Measurements from ENCODE around the gene AOAH. TPM values are rescaled to one million over a fixed set of nuclear protein-coding genes. Genes with fewer than 3 reads are reported as not detected.
"Not testable (repeated sequence)": the region's sequence is repeated elsewhere in the genome, so short reads cannot be mapped to it uniquely, and the experiment has no call there.

The AOAH gene
- total RNA-seq, 2 donors from 2014 or later = 0.70 to 1.6 TPM

GRCh38 chr7:36708767-36709166, 15.5 kb downstream of the AOAH start:
- Mint-ChIP-seq H3K27me3 (ENCODE audit: insufficient read depth) (no peaks in the 10 kb centered on the region), H3K36me3 (ENCODE audit: low read depth) (no peaks in the 10 kb centered on the region), H3K9me3 (peaks cover 2% of the 10 kb centered on the region), H3K4me3 (no peak overlapping the region), H3K27ac (no peak overlapping the region), H3K4me1 (no peaks in the 10 kb centered on the region)
- no peak for TF ChIP-seq CTCF (conservative IDR thresholded peaks at IDR 0.05)
- no peak overlapping the region for H3K4me3 ChIP-seq (ENCODE audit: low read length)
- H3K27me3 ChIP-seq (ENCODE audit: control insufficient read depth, insufficient read depth, low read length, poor library complexity, severe bottlenecking) = no peaks in the 10 kb centered on the region
- H3K27ac ChIP-seq (ENCODE audit: low read depth, low read length) = no peak overlapping the region
- DNase-seq = no peak
- no peaks in the 10 kb centered on the region for H3K36me3 ChIP-seq (ENCODE audit: control insufficient read depth, insufficient read depth, low read length)
- WGBS, 2 experiments (ENCODE audit: insufficient coverage in 1 of 2, insufficient read length in 1 of 2) = 92 to 93% methylated on average over 3 to 5 of the region's 5 CpGs
- no peaks in the 10 kb centered on the region for H3K9me3 ChIP-seq (ENCODE audit: control insufficient read depth, low read length)
- H3K4me1 ChIP-seq (ENCODE audit: control insufficient read depth, insufficient read depth, low read length) = no peaks in the 10 kb centered on the region
- no peak overlapping the region for H3K9ac ChIP-seq (ENCODE audit: extremely low read depth, low read length, poor library complexity, severe bottlenecking)

- no peak overlapping the region for H3K27ac ChIP-seq (ENCODE audit: low read depth, low read length)
- WGBS, 2 experiments (ENCODE audit: insufficient coverage in 1 of 2, insufficient read length in 1 of 2) = 72 to 93% methylated on average over 2 to 3 of the region's 4 CpGs
- TF ChIP-seq CTCF (conservative IDR thresholded peaks at IDR 0.05) = no peak
- no peak overlapping the region for H3K9ac ChIP-seq (ENCODE audit: extremely low read depth, low read length, poor library complexity, severe bottlenecking)
- no peak overlapping the region for H3K27ac Mint-ChIP-seq
- no peaks in the 10 kb centered on the region for H3K27me3 ChIP-seq (ENCODE audit: control insufficient read depth, insufficient read depth, low read length, poor library complexity, severe bottlenecking)
- H3K4me3 Mint-ChIP-seq = no peak overlapping the region
- no peak for DNase-seq
- H3K36me3 Mint-ChIP-seq (ENCODE audit: low read depth) = no peaks in the 10 kb centered on the region
- no peaks in the 10 kb centered on the region for H3K4me1 ChIP-seq (ENCODE audit: control insufficient read depth, insufficient read depth, low read length)
- peaks cover 2% of the 10 kb centered on the region for H3K9me3 Mint-ChIP-seq
- no peaks in the 10 kb centered on the region for H3K36me3 ChIP-seq (ENCODE audit: control insufficient read depth, insufficient read depth, low read length)
- no peaks in the 10 kb centered on the region for H3K27me3 Mint-ChIP-seq (ENCODE audit: insufficient read depth)
- H3K9me3 ChIP-seq (ENCODE audit: control insufficient read depth, low read length) = no peaks in the 10 kb centered on the region
- no peak overlapping the region for H3K4me3 ChIP-seq (ENCODE audit: low read length)
- H3K4me1 Mint-ChIP-seq = no peaks in the 10 kb centered on the region
These were observed 16.4 kb downstream of the AOAH start for GRCh38 chr7:36707898-36708297.

GRCh38 chr7:36707465-36707864, 16.8 kb downstream of the AOAH start:
- Mint-ChIP-seq H3K36me3 (ENCODE audit: low read depth) (no peaks in the 10 kb centered on the region), H3K27ac (no peak overlapping the region), H3K9me3 (peaks cover 2% of the 10 kb centered on the region), H3K4me3 (no peak overlapping the region), H3K27me3 (ENCODE audit: insufficient read depth) (no peaks in the 10 kb centered on the region), H3K4me1 (no peaks in the 10 kb centered on the region)
- Histone ChIP-seq H3K27ac (ENCODE audit: low read depth, low read length) (no peak overlapping the region), H3K4me1 (ENCODE audit: control insufficient read depth, insufficient read depth, low read length) (no peaks in the 10 kb centered on the region), H3K9ac (ENCODE audit: extremely low read depth, low read length, poor library complexity, severe bottlenecking) (no peak overlapping the region), H3K9me3 (ENCODE audit: control insufficient read depth, low read length) (no peaks in the 10 kb centered on the region), H3K4me3 (ENCODE audit: low read length) (no peak overlapping the region), H3K36me3 (ENCODE audit: control insufficient read depth, insufficient read depth, low read length) (no peaks in the 10 kb centered on the region), H3K27me3 (ENCODE audit: control insufficient read depth, insufficient read depth, low read length, poor library complexity, severe bottlenecking) (no peaks in the 10 kb centered on the region)
- no peak for TF ChIP-seq CTCF (conservative IDR thresholded peaks at IDR 0.05)
- no peak for DNase-seq
- 89 to 96% methylated on average over 3 of the region's 3 CpGs for WGBS, 2 experiments (ENCODE audit: insufficient coverage in 1 of 2, insufficient read length in 1 of 2)

- H3K9me3 Mint-ChIP-seq = not testable (repeated sequence)
These were observed 20.4 kb downstream of the AOAH start for GRCh38 chr7:36703860-36704259.

More at GRCh38 chr7:36703860-36704259, 20.4 kb downstream of the AOAH start:
- not testable (repeated sequence) for H3K4me3 Mint-ChIP-seq; H3K4me1 ChIP-seq (ENCODE audit: control insufficient read depth, insufficient read depth, low read length); DNase-seq; H3K9me3 ChIP-seq (ENCODE audit: control insufficient read depth, low read length); H3K4me3 ChIP-seq (ENCODE audit: low read length); H3K27me3 Mint-ChIP-seq (ENCODE audit: insufficient read depth); H3K36me3 Mint-ChIP-seq (ENCODE audit: low read depth); H3K27ac ChIP-seq (ENCODE audit: low read depth, low read length); H3K9ac ChIP-seq (ENCODE audit: extremely low read depth, low read length, poor library complexity, severe bottlenecking); H3K4me1 Mint-ChIP-seq; H3K27ac Mint-ChIP-seq; H3K36me3 ChIP-seq (ENCODE audit: control insufficient read depth, insufficient read depth, low read length); H3K27me3 ChIP-seq (ENCODE audit: control insufficient read depth, insufficient read depth, low read length, poor library complexity, severe bottlenecking)
- WGBS, 2 experiments (ENCODE audit: insufficient coverage in 1 of 2, insufficient read length in 1 of 2) = 91% methylated on average over 3 to 5 of the region's 5 CpGs

Measured in endodermal cell (in vitro differentiated cells).